Spinal cord (tissue), 10 donors: ENCODE measurements around the gene WWOX. TPM values are rescaled to one million over a fixed set of nuclear protein-coding genes. Genes with fewer than 3 reads are reported as not detected.

Experiments
- DNase-seq, 6 donors: peaks; one replicate each; pipeline versions ENCODE4 v3.0.0 to v3.0.0-alpha.2; 2013 to 2015; ENCODE audit warnings: low spot score in 6 of 6, low read depth in 4 of 6
- H3K27ac ChIP-seq: one replicate; pipeline ENCODE4 v1.5.1; 2013; ENCODE audit warnings: low read depth, low read length, control low read depth
- H3K27me3 ChIP-seq: one replicate; pipeline ENCODE4 v1.6.1; 2013; ENCODE audit warnings: low read length; ENCODE audit not compliant: control insufficient read depth, insufficient read depth
- H3K36me3 ChIP-seq: one replicate; pipeline ENCODE4 v1.6.1; 2013; ENCODE audit warnings: low read length; ENCODE audit not compliant: control insufficient read depth, insufficient read depth
- H3K4me1 ChIP-seq: one replicate; pipeline ENCODE4 v1.6.1; 2013; ENCODE audit warnings: low read length; ENCODE audit not compliant: control insufficient read depth, insufficient read depth
- H3K4me3 ChIP-seq: one replicate; pipeline ENCODE4 v1.5.1; 2013; ENCODE audit warnings: low read depth, low read length, control low read depth
- H3K9me3 ChIP-seq: one replicate; pipeline ENCODE4 v1.6.1; 2013; ENCODE audit warnings: low read length; ENCODE audit not compliant: control insufficient read depth, insufficient read depth
- WGBS: methylation state at CpG from one replicate; pipeline ENCODE4 v1.1.5; 2013; ENCODE audit warnings: missing lambda C conversion rate; ENCODE audit not compliant: insufficient coverage; 5-methylcytosine and 5-hydroxymethylcytosine counted together
- polyA plus RNA-seq, 2 donors: library from polyadenylated mRNA; unstranded; fragments of 120-200 nt; gene quantifications; one replicate each; pipeline ENCODE4 v1.2.1, GENCODE V29; 2013; ENCODE audit not compliant: insufficient read length in 2 of 2
- total RNA-seq, 2 donors: library from RNA; depleted of rRNA in 1 of 2; stranded (reverse); fragments of 120-200 nt in 1 of 2; fragments of >200 nt in 1 of 2; gene quantifications; one replicate each; pipeline versions ENCODE4 v1.2.3 to v1.2.4, GENCODE V29; 2013 to 2014
- donor health status: healthy.

Gene WWOX
- total and polyA plus RNA-seq, 4 donors = 27.5 to 51.5 (median 32.5) TPM

GRCh38 chr16:78879011-78879410 lies 779.6 kb downstream of the WWOX start:
- Histone ChIP-seq H3K9me3 (no peaks in the 10 kb centered on the region), H3K27ac (no peak overlapping the region), H3K27me3 (no peaks in the 10 kb centered on the region), H3K4me3 (no peak overlapping the region), H3K4me1 (no peaks in the 10 kb centered on the region), H3K36me3 (no peaks in the 10 kb centered on the region)
- DNase-seq = no peak
- 92% methylated on average over 3 of the region's 5 CpGs for WGBS

DNA sequence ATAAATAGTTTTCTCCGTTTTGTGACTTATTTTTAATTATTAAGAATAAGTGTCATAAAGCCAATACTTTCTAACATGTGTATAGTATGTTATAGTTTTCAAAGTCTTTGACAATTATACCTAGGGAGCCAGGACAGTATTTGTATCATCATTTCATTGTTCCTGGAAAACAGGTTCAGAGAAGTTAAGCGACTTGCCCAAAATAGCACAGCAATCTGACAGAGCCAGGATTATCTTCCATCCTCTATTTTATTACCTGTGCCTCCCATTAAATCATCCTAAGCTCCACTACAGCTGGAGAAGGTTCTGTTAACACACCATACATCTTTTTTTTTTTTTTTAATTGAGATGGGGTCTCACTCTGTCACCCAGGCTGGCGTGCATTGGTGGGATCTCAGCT lies 782.7 kb downstream of the WWOX start:
- H3K36me3 ChIP-seq = no peaks in the 10 kb centered on the region
- no peaks in the 10 kb centered on the region for H3K9me3 ChIP-seq
- H3K4me3 ChIP-seq = no peak overlapping the region
- DNase-seq = no peak
- H3K27ac ChIP-seq = no peak overlapping the region
- H3K4me1 ChIP-seq = no peaks in the 10 kb centered on the region
- H3K27me3 ChIP-seq = no peaks in the 10 kb centered on the region
- WGBS = 100% methylated on average over 1 of the region's 3 CpGs

- no peak overlapping the region for H3K4me3 ChIP-seq
- H3K36me3 ChIP-seq = no peaks in the 10 kb centered on the region
- H3K9me3 ChIP-seq = no peaks in the 10 kb centered on the region
- DNase-seq = no peak
- WGBS = 63% methylated on average over 4 of the region's 9 CpGs
- H3K27me3 ChIP-seq = no peaks in the 10 kb centered on the region
- H3K27ac ChIP-seq = no peak overlapping the region
- H3K4me1 ChIP-seq = no peaks in the 10 kb centered on the region
Observed at GRCh38 chr16:78882751-78883150, 783.3 kb downstream of the WWOX start.

GRCh38 chr16:78884204-78884603 lies 784.8 kb downstream of the WWOX start:
- H3K9me3 ChIP-seq = no peaks in the 10 kb centered on the region
- H3K27ac ChIP-seq = no peak overlapping the region
- no peaks in the 10 kb centered on the region for H3K4me1 ChIP-seq
- H3K4me3 ChIP-seq = no peak overlapping the region
- H3K36me3 ChIP-seq = no peaks in the 10 kb centered on the region
- no peaks in the 10 kb centered on the region for H3K27me3 ChIP-seq
- DNase-seq = no peak

DNA sequence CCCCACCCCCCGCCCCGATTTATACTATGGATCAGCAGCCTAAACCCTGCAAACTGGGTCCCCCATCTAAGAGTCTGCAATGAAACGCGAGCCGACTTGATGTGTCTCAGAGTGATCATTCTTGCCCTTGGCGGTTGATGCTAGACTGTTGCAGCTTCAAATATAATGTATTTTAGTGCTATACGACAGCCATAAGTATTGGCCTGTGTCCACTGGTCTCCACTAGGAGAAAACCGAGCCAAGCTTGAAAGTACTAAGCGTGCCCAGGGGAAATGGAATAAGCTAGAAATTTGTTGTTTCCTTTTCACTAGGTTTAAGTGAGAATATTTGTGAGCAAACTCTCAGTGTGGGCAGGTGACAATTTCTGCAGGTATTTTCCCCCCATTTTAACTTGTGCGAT lies 789.9 kb downstream of the WWOX start:
- Histone ChIP-seq H3K4me1 (no peaks in the 10 kb centered on the region), H3K27me3 (no peaks in the 10 kb centered on the region), H3K4me3 (no peak overlapping the region), H3K27ac (no peak overlapping the region), H3K36me3 (no peaks in the 10 kb centered on the region), H3K9me3 (no peaks in the 10 kb centered on the region)
- WGBS = 87% methylated on average over 6 of the region's 10 CpGs
- DNase-seq = peak in 1 of 6 donors; percentile 66

DNA sequence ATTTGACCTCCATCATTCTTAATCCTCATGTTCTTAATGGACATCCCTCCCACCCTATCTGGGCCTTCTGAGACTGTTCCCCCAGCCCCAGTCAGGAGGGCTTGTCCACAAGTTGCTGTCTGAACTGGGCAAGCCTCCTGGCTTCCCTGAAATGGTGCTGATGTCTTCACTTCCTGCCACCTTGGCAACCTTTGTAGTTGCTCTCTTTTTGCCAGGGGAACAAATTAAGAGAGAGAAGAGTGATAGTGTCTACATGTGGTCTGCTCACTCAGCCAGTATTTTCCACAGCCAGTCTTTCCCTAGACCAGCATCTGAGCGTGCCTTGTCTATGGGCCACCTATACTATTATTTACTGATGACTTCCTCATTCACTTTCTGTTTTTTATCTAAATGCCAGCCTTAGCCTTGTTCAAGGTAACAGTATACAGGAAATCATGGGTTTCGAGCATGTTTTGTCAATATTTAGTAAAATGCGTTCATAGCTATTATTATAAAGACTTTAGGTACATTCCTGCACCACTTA lies 791.0 kb downstream of the WWOX start:
- Histone ChIP-seq H3K4me3 (no peak overlapping the region), H3K27ac (no peak overlapping the region), H3K36me3 (no peaks in the 10 kb centered on the region), H3K4me1 (no peaks in the 10 kb centered on the region), H3K9me3 (no peaks in the 10 kb centered on the region), H3K27me3 (no peaks in the 10 kb centered on the region)
- no CpG with 5 or more reads among the region's 3 CpGs for WGBS
- DNase-seq = no peak

GRCh38 chr16:78892951-78893733 lies 793.7 kb downstream of the WWOX start:
- no peak for DNase-seq

DNA sequence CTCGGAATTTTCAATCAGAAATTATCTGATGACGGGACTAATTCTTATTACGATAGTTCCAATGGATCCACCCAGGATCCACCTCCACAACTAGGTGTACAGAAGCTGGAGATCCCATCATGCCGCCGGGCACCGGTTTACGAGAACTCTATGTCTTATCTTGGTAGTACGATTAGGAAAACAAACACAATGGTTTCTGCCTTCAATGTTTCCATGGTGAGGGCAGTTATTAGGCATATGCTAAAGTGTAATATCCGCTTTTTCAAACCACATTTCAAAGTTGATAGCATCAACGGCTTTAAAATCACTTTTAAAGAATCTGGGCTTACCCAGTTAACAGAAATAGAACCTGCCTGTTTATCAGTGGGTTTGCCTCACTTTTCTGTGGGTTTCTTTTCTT lies 795.4 kb downstream of the WWOX start:
- Histone ChIP-seq H3K27ac (no peak overlapping the region), H3K27me3 (no peaks in the 10 kb centered on the region), H3K9me3 (no peaks in the 10 kb centered on the region), H3K36me3 (no peaks in the 10 kb centered on the region), H3K4me1 (no peaks in the 10 kb centered on the region), H3K4me3 (no peak overlapping the region)
- DNase-seq = no peak
- WGBS = 100% methylated on average over 3 of the region's 10 CpGs

More at GRCh38 chr16:78892951-78893733, 793.7 kb downstream of the WWOX start:
- Histone ChIP-seq H3K9me3 (no peaks in the 10 kb centered on the region), H3K36me3 (no peaks in the 10 kb centered on the region), H3K4me1 (no peaks in the 10 kb centered on the region), H3K27ac (no peak overlapping the region), H3K4me3 (no peak overlapping the region), H3K27me3 (no peaks in the 10 kb centered on the region)
- WGBS = 90% methylated on average over 2 of the region's 5 CpGs

- Histone ChIP-seq H3K4me3 (no peak overlapping the region), H3K9me3 (no peaks in the 10 kb centered on the region), H3K27me3 (no peaks in the 10 kb centered on the region), H3K36me3 (no peaks in the 10 kb centered on the region), H3K4me1 (no peaks in the 10 kb centered on the region), H3K27ac (no peak overlapping the region)
- WGBS = 89% methylated on average over 3 of the region's 5 CpGs
- DNase-seq = no peak
Observed at GRCh38 chr16:78895681-78896080, 796.2 kb downstream of the WWOX start.

GRCh38 chr16:78896280-78896679 lies 796.8 kb downstream of the WWOX start:
- H3K4me3 ChIP-seq = no peak overlapping the region
- 84% methylated on average over 7 of the region's 9 CpGs for WGBS
- no peaks in the 10 kb centered on the region for H3K9me3 ChIP-seq
- H3K27ac ChIP-seq = no peak overlapping the region
- H3K36me3 ChIP-seq = no peaks in the 10 kb centered on the region
- no peak for DNase-seq
- no peaks in the 10 kb centered on the region for H3K4me1 ChIP-seq
- H3K27me3 ChIP-seq = no peaks in the 10 kb centered on the region
